ENCODE results near the gene BTBD9. TPM values are rescaled to one million over a fixed set of nuclear protein-coding genes. Genes with fewer than 3 reads are reported as not detected.
"Not testable (repeated sequence)": the region's sequence is repeated elsewhere in the genome, so short reads cannot be mapped to it uniquely, and the experiment has no call there.

Gene BTBD9
- total and polyA plus RNA-seq, 5 donors from 2014 or later, result 11.6 to 79.7 (median 16.7) TPM

GRCh38 chr6:38347829-38348228 lies 291.9 kb downstream of the BTBD9 start:
- peaks cover 15% of the 10 kb centered on the region for H3K36me3 ChIP-seq (ENCODE audit: control insufficient read depth, insufficient read depth, low read length)
- H3K27ac ChIP-seq (ENCODE audit: insufficient read depth, low read length, poor library complexity, severe bottlenecking); H3K9me3 Mint-ChIP-seq; H3K4me3 ChIP-seq (ENCODE audit: low read depth, low read length); H3K9me3 ChIP-seq (ENCODE audit: control insufficient read depth in 2 of 2, low read length in 2 of 2); DNase-seq; H3K27ac Mint-ChIP-seq; H3K27me3 ChIP-seq (ENCODE audit: control insufficient read depth, insufficient read depth, low read length); ATAC-seq (ENCODE audit: low read depth in 2 of 2); H3K27me3 Mint-ChIP-seq; H3K4me1 ChIP-seq (ENCODE audit: control insufficient read depth, insufficient read depth, low read length, poor library complexity, severe bottlenecking); H3K4me3 Mint-ChIP-seq: not testable (repeated sequence)
- Mint-ChIP-seq H3K4me1 (peaks cover 0 to 11% (median 7%) of the 10 kb centered on the region in 4 donors), H3K36me3 (peaks cover 27% of the 10 kb centered on the region)

- Mint-ChIP-seq H3K4me3 (no peak overlapping the region), H3K4me1 (peaks cover 0 to 10% (median 6%) of the 10 kb centered on the region in 4 donors), H3K27me3 (no peaks in the 10 kb centered on the region), H3K27ac (no peak overlapping the region), H3K9me3 (no peaks in the 10 kb centered on the region), H3K36me3 (peaks cover 27% of the 10 kb centered on the region)
- Histone ChIP-seq H3K4me1 (ENCODE audit: control insufficient read depth, insufficient read depth, low read length, poor library complexity, severe bottlenecking) (no peaks in the 10 kb centered on the region), H3K9me3 (ENCODE audit: control insufficient read depth in 2 of 2, low read length in 2 of 2) (no peaks in the 10 kb centered on the region), H3K27ac (ENCODE audit: insufficient read depth, low read length, poor library complexity, severe bottlenecking) (no peak overlapping the region), H3K27me3 (ENCODE audit: control insufficient read depth, insufficient read depth, low read length) (no peaks in the 10 kb centered on the region), H3K4me3 (ENCODE audit: low read depth, low read length) (no peak overlapping the region), H3K36me3 (ENCODE audit: control insufficient read depth, insufficient read depth, low read length) (peaks cover 18% of the 10 kb centered on the region)
- ATAC-seq (ENCODE audit: low read depth in 2 of 2) (no peak), DNase-seq (no peak)
Measured at GRCh38 chr6:38346291-38347079, 293.2 kb downstream of the BTBD9 start.

- H3K4me3 Mint-ChIP-seq, result no peak overlapping the region
- no peak overlapping the region for H3K27ac Mint-ChIP-seq
- no peaks in the 10 kb centered on the region for H3K9me3 ChIP-seq (ENCODE audit: control insufficient read depth in 2 of 2, low read length in 2 of 2)
- no peak overlapping the region for H3K4me3 ChIP-seq (ENCODE audit: low read depth, low read length)
- H3K27ac ChIP-seq (ENCODE audit: insufficient read depth, low read length, poor library complexity, severe bottlenecking), result no peak overlapping the region
- peaks cover 18% of the 10 kb centered on the region for H3K36me3 ChIP-seq (ENCODE audit: control insufficient read depth, insufficient read depth, low read length)
- H3K27me3 Mint-ChIP-seq, result no peaks in the 10 kb centered on the region
- no peaks in the 10 kb centered on the region for H3K4me1 ChIP-seq (ENCODE audit: control insufficient read depth, insufficient read depth, low read length, poor library complexity, severe bottlenecking)
- ATAC-seq (ENCODE audit: low read depth in 2 of 2) (no peak), DNase-seq (no peak)
- peaks cover 27% of the 10 kb centered on the region for H3K36me3 Mint-ChIP-seq
- H3K27me3 ChIP-seq (ENCODE audit: control insufficient read depth, insufficient read depth, low read length), result no peaks in the 10 kb centered on the region
- no peaks in the 10 kb centered on the region for H3K9me3 Mint-ChIP-seq
- peaks cover 0 to 6% (median 3%) of the 10 kb centered on the region in 4 donors for H3K4me1 Mint-ChIP-seq
Measured at GRCh38 chr6:38345586-38345985, 294.1 kb downstream of the BTBD9 start.

- Histone ChIP-seq H3K4me1 (ENCODE audit: control insufficient read depth, insufficient read depth, low read length, poor library complexity, severe bottlenecking) (no peaks in the 10 kb centered on the region), H3K27ac (ENCODE audit: insufficient read depth, low read length, poor library complexity, severe bottlenecking) (no peak overlapping the region), H3K27me3 (ENCODE audit: control insufficient read depth, insufficient read depth, low read length) (no peaks in the 10 kb centered on the region), H3K9me3 (ENCODE audit: control insufficient read depth in 2 of 2, low read length in 2 of 2) (no peaks in the 10 kb centered on the region), H3K4me3 (ENCODE audit: low read depth, low read length) (no peak overlapping the region), H3K36me3 (ENCODE audit: control insufficient read depth, insufficient read depth, low read length) (peaks cover 18% of the 10 kb centered on the region)
- no peaks in the 10 kb centered on the region for H3K27me3 Mint-ChIP-seq
- peaks cover 0 to 3% (median 0%) of the 10 kb centered on the region in 7 donors for H3K9me3 Mint-ChIP-seq
- H3K36me3 Mint-ChIP-seq, result peaks cover 47% of the 10 kb centered on the region
- no peak overlapping the region for H3K27ac Mint-ChIP-seq
- no peak for ATAC-seq (ENCODE audit: low read depth in 2 of 2)
- no peak overlapping the region for H3K4me3 Mint-ChIP-seq
- peaks cover 0 to 9% (median 2%) of the 10 kb centered on the region in 4 donors for H3K4me1 Mint-ChIP-seq
- DNase-seq, result no peak
Measured at GRCh38 chr6:38341496-38341895, 298.2 kb downstream of the BTBD9 start.

- no peaks in the 10 kb centered on the region for H3K27me3 ChIP-seq (ENCODE audit: control insufficient read depth, insufficient read depth, low read length)
- no peaks in the 10 kb centered on the region for H3K9me3 ChIP-seq (ENCODE audit: control insufficient read depth in 2 of 2, low read length in 2 of 2)
- Mint-ChIP-seq H3K4me1 (peaks cover 0 to 9% (median 2%) of the 10 kb centered on the region in 4 donors), H3K27me3 (no peaks in the 10 kb centered on the region), H3K4me3 (no peak overlapping the region), H3K36me3 (peaks cover 43% of the 10 kb centered on the region), H3K9me3 (peaks cover 0 to 4% (median under 1%) of the 10 kb centered on the region in 7 donors), H3K27ac (no peak overlapping the region)
- no peak overlapping the region for H3K27ac ChIP-seq (ENCODE audit: insufficient read depth, low read length, poor library complexity, severe bottlenecking)
- DNase-seq (no peak), ATAC-seq (ENCODE audit: low read depth in 2 of 2) (no peak)
- peaks cover 16% of the 10 kb centered on the region for H3K36me3 ChIP-seq (ENCODE audit: control insufficient read depth, insufficient read depth, low read length)
- H3K4me3 ChIP-seq (ENCODE audit: low read depth, low read length), result no peak overlapping the region
- no peaks in the 10 kb centered on the region for H3K4me1 ChIP-seq (ENCODE audit: control insufficient read depth, insufficient read depth, low read length, poor library complexity, severe bottlenecking)
Measured at GRCh38 chr6:38339914-38340313, 299.8 kb downstream of the BTBD9 start.

GRCh38 chr6:38337819-38338465 lies 301.8 kb downstream of the BTBD9 start:
- Mint-ChIP-seq H3K9me3 (peaks cover 0 to 16% (median 4%) of the 10 kb centered on the region in 7 donors), H3K4me3 (no peak overlapping the region), H3K36me3 (peaks cover 43% of the 10 kb centered on the region), H3K27me3 (no peaks in the 10 kb centered on the region), H3K4me1 (peaks cover 0 to 6% (median 0%) of the 10 kb centered on the region in 4 donors), H3K27ac (no peak overlapping the region)
- Histone ChIP-seq H3K27me3 (ENCODE audit: control insufficient read depth, insufficient read depth, low read length) (no peaks in the 10 kb centered on the region), H3K4me3 (ENCODE audit: low read depth, low read length) (no peak overlapping the region), H3K36me3 (ENCODE audit: control insufficient read depth, insufficient read depth, low read length) (peaks cover 9% of the 10 kb centered on the region), H3K4me1 (ENCODE audit: control insufficient read depth, insufficient read depth, low read length, poor library complexity, severe bottlenecking) (no peaks in the 10 kb centered on the region), H3K9me3 (ENCODE audit: control insufficient read depth in 2 of 2, low read length in 2 of 2) (peaks cover 2 to 6% of the 10 kb centered on the region in 2 experiments), H3K27ac (ENCODE audit: insufficient read depth, low read length, poor library complexity, severe bottlenecking) (no peak overlapping the region)
- ATAC-seq (ENCODE audit: low read depth in 2 of 2) (no peak), DNase-seq (no peak)

- Mint-ChIP-seq H3K27me3 (no peaks in the 10 kb centered on the region), H3K36me3 (peaks cover 48% of the 10 kb centered on the region), H3K4me3 (no peak overlapping the region), H3K4me1 (peaks cover 0 to 6% (median 0%) of the 10 kb centered on the region in 4 donors), H3K27ac (no peak overlapping the region), H3K9me3 (peaks cover 0 to 18% (median 5%) of the 10 kb centered on the region in 7 donors)
- Histone ChIP-seq H3K27ac (ENCODE audit: insufficient read depth, low read length, poor library complexity, severe bottlenecking) (no peak overlapping the region), H3K4me1 (ENCODE audit: control insufficient read depth, insufficient read depth, low read length, poor library complexity, severe bottlenecking) (no peaks in the 10 kb centered on the region), H3K27me3 (ENCODE audit: control insufficient read depth, insufficient read depth, low read length) (no peaks in the 10 kb centered on the region), H3K9me3 (ENCODE audit: control insufficient read depth in 2 of 2, low read length in 2 of 2) (peaks cover 2 to 6% of the 10 kb centered on the region in 2 experiments), H3K4me3 (ENCODE audit: low read depth, low read length) (no peak overlapping the region), H3K36me3 (ENCODE audit: control insufficient read depth, insufficient read depth, low read length) (peaks cover 5% of the 10 kb centered on the region)
- no peak for ATAC-seq (ENCODE audit: low read depth in 2 of 2)
- DNase-seq, result no peak
Measured at GRCh38 chr6:38336922-38337321, 302.8 kb downstream of the BTBD9 start.

Measured in CD4-positive, CD25-positive, alpha-beta regulatory T cell (primary cell).